ENCODE data around the gene PIF1. TPM values are rescaled to one million over a fixed set of nuclear protein-coding genes. Genes with fewer than 3 reads are reported as not detected.

PIF1 gene, protein sequence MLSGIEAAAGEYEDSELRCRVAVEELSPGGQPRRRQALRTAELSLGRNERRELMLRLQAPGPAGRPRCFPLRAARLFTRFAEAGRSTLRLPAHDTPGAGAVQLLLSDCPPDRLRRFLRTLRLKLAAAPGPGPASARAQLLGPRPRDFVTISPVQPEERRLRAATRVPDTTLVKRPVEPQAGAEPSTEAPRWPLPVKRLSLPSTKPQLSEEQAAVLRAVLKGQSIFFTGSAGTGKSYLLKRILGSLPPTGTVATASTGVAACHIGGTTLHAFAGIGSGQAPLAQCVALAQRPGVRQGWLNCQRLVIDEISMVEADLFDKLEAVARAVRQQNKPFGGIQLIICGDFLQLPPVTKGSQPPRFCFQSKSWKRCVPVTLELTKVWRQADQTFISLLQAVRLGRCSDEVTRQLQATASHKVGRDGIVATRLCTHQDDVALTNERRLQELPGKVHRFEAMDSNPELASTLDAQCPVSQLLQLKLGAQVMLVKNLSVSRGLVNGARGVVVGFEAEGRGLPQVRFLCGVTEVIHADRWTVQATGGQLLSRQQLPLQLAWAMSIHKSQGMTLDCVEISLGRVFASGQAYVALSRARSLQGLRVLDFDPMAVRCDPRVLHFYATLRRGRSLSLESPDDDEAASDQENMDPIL
- 8.6 TPM for total RNA-seq (ENCODE audit: unreplicated experiment)
- long read RNA-seq, partial matches to known transcripts: 0 of 2 reads
- long read RNA-seq, other reads (novel, unspliced or antisense): 0 of 2 reads

DNA sequence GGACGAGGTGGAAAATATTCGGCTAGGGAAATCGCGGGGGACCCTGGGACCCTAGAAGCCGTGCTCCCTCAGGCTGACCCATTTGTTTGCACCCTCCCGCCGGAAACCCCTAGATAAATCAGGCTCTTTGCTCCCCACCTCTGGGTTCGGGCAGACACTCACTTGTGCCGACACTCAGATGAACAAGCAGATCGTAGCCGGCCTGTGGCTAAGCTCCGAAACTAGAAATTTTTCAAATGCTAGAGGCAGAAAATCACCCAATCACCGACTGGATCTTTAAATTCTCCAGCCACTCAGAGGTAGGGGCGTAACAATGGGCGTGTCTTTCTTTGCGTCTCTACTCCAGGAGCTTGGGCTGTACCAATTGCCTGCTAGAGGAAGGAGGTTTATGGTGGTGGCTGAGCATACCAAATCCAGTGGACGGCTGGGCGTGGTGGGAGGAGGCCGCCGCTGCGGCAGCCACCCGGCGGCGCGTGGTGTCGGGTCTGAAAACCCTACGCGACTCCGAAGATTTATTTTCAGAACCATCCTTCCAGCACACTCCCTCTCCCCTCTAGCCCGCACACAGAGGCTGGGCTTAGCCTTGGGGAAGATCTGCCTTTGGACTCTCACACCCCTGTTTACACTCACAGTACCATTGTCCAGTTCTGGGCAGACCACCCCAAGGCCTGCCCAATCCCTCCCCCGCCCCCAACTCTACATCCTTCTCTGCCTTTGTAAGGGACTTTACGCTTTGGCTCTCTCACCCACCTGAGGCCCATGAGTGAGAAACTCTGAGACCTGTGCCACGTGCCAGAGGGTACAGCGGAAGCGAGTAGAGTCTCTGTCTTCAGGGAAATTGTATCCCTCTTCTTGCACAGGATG, at the start of gene PIF1:
TSS of gene PIF1 (minus strand) at position 217 of the 864 bp plus-strand sequence. CDS start 1,312 bp downstream, outside the sequence.
- peaks cover 7% of the 10 kb centered on the region for H3K4me1 Mint-ChIP-seq (ENCODE audit: low read depth, unreplicated experiment)
- TF ChIP-seq, protein P1, sequence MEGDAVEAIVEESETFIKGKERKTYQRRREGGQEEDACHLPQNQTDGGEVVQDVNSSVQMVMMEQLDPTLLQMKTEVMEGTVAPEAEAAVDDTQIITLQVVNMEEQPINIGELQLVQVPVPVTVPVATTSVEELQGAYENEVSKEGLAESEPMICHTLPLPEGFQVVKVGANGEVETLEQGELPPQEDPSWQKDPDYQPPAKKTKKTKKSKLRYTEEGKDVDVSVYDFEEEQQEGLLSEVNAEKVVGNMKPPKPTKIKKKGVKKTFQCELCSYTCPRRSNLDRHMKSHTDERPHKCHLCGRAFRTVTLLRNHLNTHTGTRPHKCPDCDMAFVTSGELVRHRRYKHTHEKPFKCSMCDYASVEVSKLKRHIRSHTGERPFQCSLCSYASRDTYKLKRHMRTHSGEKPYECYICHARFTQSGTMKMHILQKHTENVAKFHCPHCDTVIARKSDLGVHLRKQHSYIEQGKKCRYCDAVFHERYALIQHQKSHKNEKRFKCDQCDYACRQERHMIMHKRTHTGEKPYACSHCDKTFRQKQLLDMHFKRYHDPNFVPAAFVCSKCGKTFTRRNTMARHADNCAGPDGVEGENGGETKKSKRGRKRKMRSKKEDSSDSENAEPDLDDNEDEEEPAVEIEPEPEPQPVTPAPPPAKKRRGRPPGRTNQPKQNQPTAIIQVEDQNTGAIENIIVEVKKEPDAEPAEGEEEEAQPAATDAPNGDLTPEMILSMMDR (IDR thresholded peaks at IDR 0.05; ENCODE audit: partially characterized antibody, unreplicated experiment): no peak
- H3K27ac Mint-ChIP-seq (ENCODE audit: unreplicated experiment): peak within 1 kb of the TSS; percentile 95

DNA sequence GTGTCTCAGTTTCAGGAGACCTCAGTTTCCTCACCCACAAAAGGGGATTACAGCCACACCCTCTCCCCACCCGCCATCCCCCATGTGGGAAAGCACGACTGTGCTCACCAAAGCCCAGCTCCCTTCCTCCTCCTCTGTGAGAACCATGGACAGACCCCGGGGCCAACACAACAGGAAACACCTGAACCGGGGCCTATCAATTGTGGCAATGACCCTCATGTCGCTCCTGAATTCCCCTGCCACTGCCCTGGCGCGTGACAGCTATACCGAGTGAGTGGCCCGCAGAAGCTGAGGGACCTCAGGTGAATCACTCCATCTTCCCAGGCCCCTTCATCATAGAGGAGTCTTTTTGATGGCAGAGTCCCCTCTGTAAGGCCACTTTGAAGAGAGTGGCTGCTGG, 44.9 kb upstream of the PIF1 start:
- Mint-ChIP-seq H3K36me3 (ENCODE audit: unreplicated experiment) (no peaks in the 10 kb centered on the region), H3K27ac (ENCODE audit: unreplicated experiment) (no peak overlapping the region)
- DNase-seq: no peak

More for the DNA sequence above, at the start of gene PIF1:
- Mint-ChIP-seq H3K36me3 (ENCODE audit: unreplicated experiment) (no peaks in the 10 kb centered on the region), H3K4me3 (ENCODE audit: unreplicated experiment) (peak within 1 kb of the TSS; percentile 94), H3K27me3 (ENCODE audit: unreplicated experiment) (peaks cover 8% of the 10 kb centered on the region), H3K9me3 (ENCODE audit: unreplicated experiment) (peaks cover 5% of the 10 kb centered on the region)
- peak; percentile 83 for DNase-seq

DNA sequence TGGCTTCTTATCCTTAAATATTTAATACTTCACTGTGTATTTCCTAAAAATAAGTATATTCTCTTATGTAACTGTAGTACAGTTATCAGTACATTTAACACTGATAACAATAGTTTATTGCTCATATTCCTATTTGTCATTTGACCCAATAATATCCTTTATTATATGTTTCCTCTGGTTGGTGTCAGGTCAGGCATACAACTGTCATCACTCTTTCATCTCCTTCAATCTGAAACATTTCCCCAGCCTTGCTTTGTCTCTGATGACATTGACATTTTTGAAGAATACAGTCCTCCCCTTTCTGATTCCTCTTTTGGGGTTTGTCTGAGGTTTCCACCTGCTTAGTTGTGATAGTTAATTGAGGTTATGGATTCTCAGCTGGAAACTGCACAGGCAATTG, 44.1 kb upstream of the PIF1 start:
- Mint-ChIP-seq H3K27me3 (ENCODE audit: unreplicated experiment) (peaks cover 2% of the 10 kb centered on the region), H3K4me3 (ENCODE audit: unreplicated experiment) (no peak overlapping the region), H3K4me1 (ENCODE audit: low read depth, unreplicated experiment) (peaks cover 19% of the 10 kb centered on the region), H3K27ac (ENCODE audit: unreplicated experiment) (no peak overlapping the region), H3K9me3 (ENCODE audit: unreplicated experiment) (peaks cover 2% of the 10 kb centered on the region), H3K36me3 (ENCODE audit: unreplicated experiment) (no peaks in the 10 kb centered on the region)
- no peak for DNase-seq
- TF ChIP-seq, protein P1 (IDR thresholded peaks at IDR 0.05; ENCODE audit: partially characterized antibody, unreplicated experiment): no peak

More for the DNA sequence above, 44.9 kb upstream of the PIF1 start:
- TF ChIP-seq, protein P1 (IDR thresholded peaks at IDR 0.05; ENCODE audit: partially characterized antibody, unreplicated experiment): no peak
- H3K4me1 Mint-ChIP-seq (ENCODE audit: low read depth, unreplicated experiment): peaks cover 26% of the 10 kb centered on the region
- H3K27me3 Mint-ChIP-seq (ENCODE audit: unreplicated experiment): peaks cover 2% of the 10 kb centered on the region
- H3K9me3 Mint-ChIP-seq (ENCODE audit: unreplicated experiment): peaks cover 4% of the 10 kb centered on the region
- no peak overlapping the region for H3K4me3 Mint-ChIP-seq (ENCODE audit: unreplicated experiment)

DNA sequence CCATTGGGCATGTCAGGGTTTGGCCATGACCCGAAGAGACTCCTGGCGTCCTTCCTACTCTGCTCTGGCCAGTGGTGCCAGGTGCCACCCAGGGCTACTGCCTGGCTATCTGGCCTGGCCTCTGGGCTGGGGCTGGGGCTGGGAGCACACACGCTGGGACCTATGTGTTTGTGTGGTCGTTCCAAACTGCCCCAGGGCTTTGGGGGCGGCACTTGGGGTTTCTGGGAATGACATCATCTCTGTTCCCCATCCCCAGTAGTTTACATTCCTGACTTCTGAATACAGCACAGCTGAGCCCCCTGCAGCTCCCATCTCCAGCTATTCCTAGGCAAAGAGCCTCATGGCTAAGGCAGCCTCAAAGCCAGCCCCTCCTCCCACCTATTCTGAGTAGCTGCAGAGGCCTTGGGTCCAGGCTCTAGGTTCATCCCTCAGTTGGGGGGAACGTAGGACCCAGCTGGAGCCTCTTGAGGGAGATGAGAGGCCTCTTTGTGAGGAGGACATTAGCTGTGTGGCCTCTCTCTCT, 40.6 kb upstream of the PIF1 start:
- Mint-ChIP-seq H3K36me3 (ENCODE audit: unreplicated experiment) (no peaks in the 10 kb centered on the region), H3K9me3 (ENCODE audit: unreplicated experiment) (peaks cover 7% of the 10 kb centered on the region), H3K27ac (ENCODE audit: unreplicated experiment) (peak overlapping the region; percentile 38)

More for the DNA sequence above, 40.6 kb upstream of the PIF1 start:
- peaks cover 27% of the 10 kb centered on the region for H3K4me1 Mint-ChIP-seq (ENCODE audit: low read depth, unreplicated experiment)
- DNase-seq: no peak
- TF ChIP-seq, protein P1 (IDR thresholded peaks at IDR 0.05; ENCODE audit: partially characterized antibody, unreplicated experiment): no peak
- no peak overlapping the region for H3K4me3 Mint-ChIP-seq (ENCODE audit: unreplicated experiment)
- H3K27me3 Mint-ChIP-seq (ENCODE audit: unreplicated experiment): peaks cover 9% of the 10 kb centered on the region

Measured in glutamatergic neuron (in vitro differentiated cells).